AG10803 (cell line): ENCODE results near the gene PHETA1.

Experiments used
- DNase-seq: peaks from one replicate; pipeline ENCODE4 v3.0.0; 2010; ENCODE audit warnings: low read depth
- H3K4me3 ChIP-seq: 2 replicates; pipeline ENCODE4 v1.5.1; 2011; ENCODE audit warnings: mild to moderate bottlenecking, low read length, control low read depth
- CTCF ChIP-seq: conservative IDR thresholded peaks from 2 replicates; pipeline ENCODE4 v1.5.1; 2011; ENCODE audit warnings: mild to moderate bottlenecking, low read length, control low read depth, inconsistent platforms

Gene PHETA1

GRCh38 chr12:111322336-111323250, 46.3 kb downstream of the PHETA1 start:
- DNase-seq: peak; percentile 18
- TF ChIP-seq CTCF: no peak

GRCh38 chr12:111321317-111321716, 47.6 kb downstream of the PHETA1 start:
- no peak for DNase-seq
- TF ChIP-seq CTCF: no peak
- H3K4me3 ChIP-seq: no peak overlapping the region

More at GRCh38 chr12:111322336-111323250, 46.3 kb downstream of the PHETA1 start:
- H3K4me3 ChIP-seq: no peak overlapping the region

- H3K4me3 ChIP-seq: no peak overlapping the region
- TF ChIP-seq CTCF: no peak
- no peak for DNase-seq
Measured at GRCh38 chr12:111320258-111321050, 48.4 kb downstream of the PHETA1 start.

GRCh38 chr12:111319600-111320257, 49.2 kb downstream of the PHETA1 start:
- no peak overlapping the region for H3K4me3 ChIP-seq
- DNase-seq: no peak
- TF ChIP-seq CTCF: no peak

GRCh38 chr12:111318450-111318849, 50.4 kb downstream of the PHETA1 start:
- DNase-seq: no peak
- no peak for TF ChIP-seq CTCF
- no peak overlapping the region for H3K4me3 ChIP-seq

- H3K4me3 ChIP-seq: no peak overlapping the region
- no peak for DNase-seq
- no peak for TF ChIP-seq CTCF
Measured at GRCh38 chr12:111316671-111317070, 52.2 kb downstream of the PHETA1 start.
